ENCODE measurements around the gene TMEM127.

DNA sequence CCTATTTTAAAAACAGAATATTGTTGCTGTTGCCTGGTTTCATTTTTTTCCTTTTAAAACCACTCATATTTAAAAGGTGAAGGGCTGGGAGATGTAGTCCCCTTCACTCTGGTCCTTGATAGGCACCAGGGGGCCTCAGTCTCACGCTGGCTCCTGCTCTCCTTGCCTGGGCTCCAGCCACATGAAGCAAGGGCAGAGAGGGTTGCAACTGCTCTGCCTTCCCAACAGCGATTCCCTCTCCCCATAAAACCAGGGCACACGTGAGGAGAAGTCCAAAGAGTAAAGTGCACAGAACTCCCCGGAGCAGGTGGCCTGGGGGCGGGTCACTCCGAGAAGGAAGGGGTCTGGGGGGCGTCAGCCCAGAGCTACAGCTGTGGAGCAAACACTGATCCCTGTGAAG is 12.8 kb downstream of the TMEM127 start:
- TF ChIP-seq, protein P1, sequence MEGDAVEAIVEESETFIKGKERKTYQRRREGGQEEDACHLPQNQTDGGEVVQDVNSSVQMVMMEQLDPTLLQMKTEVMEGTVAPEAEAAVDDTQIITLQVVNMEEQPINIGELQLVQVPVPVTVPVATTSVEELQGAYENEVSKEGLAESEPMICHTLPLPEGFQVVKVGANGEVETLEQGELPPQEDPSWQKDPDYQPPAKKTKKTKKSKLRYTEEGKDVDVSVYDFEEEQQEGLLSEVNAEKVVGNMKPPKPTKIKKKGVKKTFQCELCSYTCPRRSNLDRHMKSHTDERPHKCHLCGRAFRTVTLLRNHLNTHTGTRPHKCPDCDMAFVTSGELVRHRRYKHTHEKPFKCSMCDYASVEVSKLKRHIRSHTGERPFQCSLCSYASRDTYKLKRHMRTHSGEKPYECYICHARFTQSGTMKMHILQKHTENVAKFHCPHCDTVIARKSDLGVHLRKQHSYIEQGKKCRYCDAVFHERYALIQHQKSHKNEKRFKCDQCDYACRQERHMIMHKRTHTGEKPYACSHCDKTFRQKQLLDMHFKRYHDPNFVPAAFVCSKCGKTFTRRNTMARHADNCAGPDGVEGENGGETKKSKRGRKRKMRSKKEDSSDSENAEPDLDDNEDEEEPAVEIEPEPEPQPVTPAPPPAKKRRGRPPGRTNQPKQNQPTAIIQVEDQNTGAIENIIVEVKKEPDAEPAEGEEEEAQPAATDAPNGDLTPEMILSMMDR (IDR thresholded peaks at IDR 0.05), result no peak
- TF ChIP-seq POLR2A (IDR thresholded peaks at IDR 0.05), result no peak
- no peak for TF ChIP-seq POLR2AphosphoS5 (IDR thresholded peaks at IDR 0.05; ENCODE audit: insufficient read depth in 1 of 2, low read depth in 1 of 2)

All from vagina (tissue), 2 donors.